IMR-90 (cell line): ENCODE measurements around the gene RNF146. TPM values are rescaled to one million over a fixed set of nuclear protein-coding genes. Genes with fewer than 3 reads are reported as not detected.

ENCODE experiments used
- ATAC-seq: fragments of 200-7000 bp; cut with Tn5 transposase; 2 replicates; pipeline ENCODE4 v1.9.1; 2020; ENCODE audit warnings: low read depth, mild to moderate bottlenecking, moderate library complexity
- BruUV-seq: library from RNA; stranded (reverse); fragments of 400-500 nt; replicated peaks from 2 replicates; lab custom pipeline; 2021; lab: Mats Ljungman, UMichigan
- CTCF ChIA-PET: fragments of 300-600 bp; formaldehyde crosslinking; extraction: SDS; loops from one replicate; lab custom pipeline; 2021; ENCODE audit warnings: antibody characterized with exemption; lab: Yijun Ruan, JAX
- POLR2A ChIA-PET: fragments of 300-600 bp; sonication (Branson Sonifier 250); formaldehyde crosslinking; loops from one replicate; lab custom pipeline; 2022; ENCODE audit warnings: antibody characterized with exemption; ENCODE audit not compliant: unreplicated experiment; lab: Charles Lee
- DNase-seq: peaks from one replicate; pipeline ENCODE4 v3.0.0; 2013
- H2AFZ ChIP-seq: replicated peaks from 2 replicates; pipeline ENCODE3; 2013; ENCODE audit warnings: low read length, mild to moderate bottlenecking; ENCODE audit not compliant: poor library complexity
- H2AK5ac ChIP-seq: 2 replicates; pipeline ENCODE4 v1.6.1; 2013; ENCODE audit warnings: low read depth, low read length, inconsistent platforms
- H2AK9ac ChIP-seq: replicated peaks from 2 replicates; pipeline ENCODE3; 2013; ENCODE audit warnings: mild to moderate bottlenecking, low read depth, low read length, moderate library complexity; ENCODE audit not compliant: poor library complexity
- H2BK120ac ChIP-seq: 2 replicates; pipeline ENCODE4 v1.6.1; 2013; ENCODE audit warnings: low read depth, low read length, inconsistent platforms
- H2BK15ac ChIP-seq: 3 replicates; pipeline ENCODE4 v1.6.1; 2013; ENCODE audit warnings: low read depth, low read length, inconsistent platforms
- H2BK20ac ChIP-seq: 2 replicates; pipeline ENCODE4 v1.6.1; 2013; ENCODE audit warnings: low read depth, mild to moderate bottlenecking, inconsistent platforms, low read length, moderate library complexity
- H2BK5ac ChIP-seq: 2 replicates; pipeline ENCODE4 v1.6.1; 2013; ENCODE audit warnings: mild to moderate bottlenecking, low read depth, low read length, inconsistent platforms; ENCODE audit not compliant: poor library complexity, severe bottlenecking
- H3K14ac ChIP-seq: replicated peaks from 2 replicates; pipeline ENCODE4 v1.6.1; 2013; ENCODE audit warnings: low read depth, low read length, inconsistent platforms
- H3K18ac ChIP-seq: 2 replicates; pipeline ENCODE4 v1.6.1; 2013; ENCODE audit warnings: low read depth, low read length, control low read depth
- H3K23ac ChIP-seq: 2 replicates; pipeline ENCODE4 v1.6.1; 2013; ENCODE audit warnings: low read depth, low read length, inconsistent platforms
- H3K27ac ChIP-seq: 2 replicates; pipeline ENCODE4 v1.5.1; 2013; ENCODE audit warnings: mild to moderate bottlenecking, control low read depth, low read length; ENCODE audit not compliant: insufficient read depth
- H3K27me3 ChIP-seq: 2 replicates; pipeline ENCODE4 v1.6.1; 2013; ENCODE audit warnings: low read length; ENCODE audit not compliant: control insufficient read depth, insufficient read depth
- H3K36me3 ChIP-seq: 2 replicates; pipeline ENCODE4 v1.6.1; 2013; ENCODE audit warnings: low read length, mixed read lengths; ENCODE audit not compliant: control insufficient read depth, insufficient read depth
- H3K4ac ChIP-seq: 2 replicates; pipeline ENCODE4 v1.6.1; 2013; ENCODE audit warnings: low read depth, low read length, inconsistent platforms
- H3K4me1 ChIP-seq: 2 replicates; pipeline ENCODE4 v1.6.1; 2013; ENCODE audit warnings: low read length, mixed read lengths; ENCODE audit not compliant: control insufficient read depth, insufficient read depth
- H3K4me2 ChIP-seq: 2 replicates; pipeline ENCODE4 v1.6.1; 2013; ENCODE audit warnings: low read depth, mild to moderate bottlenecking, control low read depth, low read length, moderate library complexity
- H3K4me3 ChIP-seq: 2 replicates; pipeline ENCODE4 v1.5.1; 2013; ENCODE audit warnings: low read depth, mild to moderate bottlenecking, control low read depth, low read length, moderate library complexity; ENCODE audit not compliant: insufficient read depth
- H3K56ac ChIP-seq: 2 replicates; pipeline ENCODE4 v1.6.1; 2013; ENCODE audit warnings: low read length, inconsistent platforms; ENCODE audit not compliant: insufficient read depth; ENCODE audit errors: extremely low read depth
- H3K79me1 ChIP-seq, 2 experiments: 2 replicates each; pipeline ENCODE4 v1.6.1; 2013; ENCODE audit warnings: low read length in 2 of 2, inconsistent platforms in 1 of 2, low read depth in 1 of 2
- H3K9ac ChIP-seq: 2 replicates; pipeline ENCODE4 v1.6.1; 2013; ENCODE audit warnings: low read depth, low read length, control low read depth
- H3K9me1 ChIP-seq: 2 replicates; pipeline ENCODE4 v1.6.1; 2013; ENCODE audit warnings: low read length, inconsistent platforms; ENCODE audit not compliant: insufficient read depth
- H3K9me3 ChIP-seq: 2 replicates; pipeline ENCODE4 v1.6.1; 2013; ENCODE audit warnings: low read length; ENCODE audit not compliant: control insufficient read depth, insufficient read depth
- H4K20me1 ChIP-seq: 2 replicates; pipeline ENCODE4 v1.6.1; 2013; ENCODE audit warnings: low read length, inconsistent platforms; ENCODE audit not compliant: insufficient read depth
- H4K5ac ChIP-seq: 2 replicates; pipeline ENCODE4 v1.6.1; 2013; ENCODE audit warnings: mild to moderate bottlenecking, low read depth, low read length, control low read depth
- H4K8ac ChIP-seq, 2 experiments: 2 replicates each; pipeline ENCODE4 v1.6.1; 2013; ENCODE audit warnings: low read depth in 2 of 2, low read length in 2 of 2, control low read depth in 1 of 2, inconsistent platforms in 1 of 2
- H4K91ac ChIP-seq: 2 replicates; pipeline ENCODE4 v1.6.1; 2013; ENCODE audit warnings: low read depth, low read length, inconsistent platforms; ENCODE audit not compliant: insufficient read depth
- CHD1 ChIP-seq: IDR thresholded peaks from 2 replicates; pipeline ENCODE4 v1.6.1; 2012; ENCODE audit warnings: low read depth, low read length, improper control_type of control experiment
- FOS ChIP-seq: fragments of 150-350 bp; IDR thresholded peaks from 2 replicates; pipeline ENCODE4 v1.6.1; 2016; ENCODE audit warnings: low read depth, low read length
- MAFK ChIP-seq: IDR thresholded peaks from 2 replicates; pipeline ENCODE4 v1.6.1; 2012; ENCODE audit warnings: low read depth, low read length, improper control_type of control experiment
- MXI1 ChIP-seq: IDR thresholded peaks from 2 replicates; pipeline ENCODE4 v1.6.1; 2012; ENCODE audit warnings: low read depth, mild to moderate bottlenecking, low read length, moderate library complexity, borderline replicate concordance
- NFE2L2 ChIP-seq: fragments of 150-350 bp; IDR thresholded peaks from 2 replicates; pipeline ENCODE4 v1.6.1; 2016; ENCODE audit warnings: low read depth, mild to moderate bottlenecking, low read length
- RCOR1 ChIP-seq: IDR thresholded peaks from 2 replicates; pipeline ENCODE4 v1.6.1; 2012; ENCODE audit warnings: mild to moderate bottlenecking, low read length, improper control_type of control experiment; ENCODE audit not compliant: insufficient replicate concordance
- RFX5 ChIP-seq: IDR thresholded peaks from 2 replicates; pipeline ENCODE4 v1.8.0; 2012; ENCODE audit warnings: low read depth, mild to moderate bottlenecking, low read length, moderate library complexity
- WGBS, 2 experiments: methylation state at CpG; one replicate each; pipeline versions ENCODE4 v1.1.5 to v1.1.7; 2013; ENCODE audit warnings: missing lambda C conversion rate in 2 of 2; ENCODE audit not compliant: insufficient read length in 1 of 2; ENCODE audit errors: extremely low coverage in 2 of 2; 5-methylcytosine and 5-hydroxymethylcytosine counted together
- dilution Hi-C: fragments of 300-500 bp; cut with HindIII; formaldehyde crosslinking; loops from one replicate; pipeline ENCODE4 v1.14.3; 2018; ENCODE audit warnings: low sequenced_read_pairs; ENCODE audit not compliant: unreplicated experiment
- in situ Hi-C: fragments of 300-500 bp; cut with MboI; formaldehyde crosslinking; loops from 3 replicates; pipeline ENCODE4 v1.14.3; 2019; ENCODE audit warnings: low sequenced_read_pairs, inconsistent platforms, mixed read lengths
- intact Hi-C: fragments of 100-400 bp; cut with micrococcal nuclease; formaldehyde crosslinking; loops from 2 replicates; pipeline ENCODE4 v1.10.0; 2022
- polyA plus RNA-seq, 3 experiments: library from polyadenylated mRNA; depleted of rRNA; stranded (reverse); fragments of >200 nt; gene quantifications; 2 replicates each; pipeline ENCODE4 v1.2.3, GENCODE V29; 2012; ENCODE audit warnings: low replicate concordance in 1 of 3
- total RNA-seq: library from RNA; depleted of rRNA; stranded (reverse); fragments of >200 nt; gene quantifications from 2 replicates; pipeline ENCODE4 v1.2.3, GENCODE V29; 2012

The RNF146 gene
- total and polyA plus RNA-seq, 2 of the 4 experiments (the other 2 are of a cell fraction): 24.0 to 32.2 TPM

- H3K79me1 ChIP-seq: peaks cover 16 to 45% of the 10 kb centered on the region in 2 experiments
- ChIA-PET POLR2A (no interaction called here), CTCF (interaction anchor here (0.6 to 0.8 kb wide), 2 partner anchors 9 to 935 kb away, joined by 3 read pairs; no protein-coding TSS in a partner anchor)
- intact Hi-C loops (no loop called here), in situ Hi-C loops (no loop called here), dilution Hi-C loops (no loop called here)
- no peak for DNase-seq
- H2BK5ac ChIP-seq: no peak overlapping the region
- H3K27ac ChIP-seq: no peak overlapping the region
- H2BK15ac ChIP-seq: no peak overlapping the region
- H2AFZ ChIP-seq: no peak overlapping the region
- H3K18ac ChIP-seq: no peak overlapping the region
- H4K20me1 ChIP-seq: peaks cover 21% of the 10 kb centered on the region
- 88% methylated on average over 1 of the region's 4 CpGs; no CpG with 5 or more reads in 1 of the 2 experiments for WGBS, 2 experiments
- no peak overlapping the region for H4K5ac ChIP-seq
- H4K8ac ChIP-seq: no peak overlapping the region
- H3K27me3 ChIP-seq: no peaks in the 10 kb centered on the region
- H3K23ac ChIP-seq: no peak overlapping the region
- no peak overlapping the region for H3K56ac ChIP-seq
- no peaks in the 10 kb centered on the region for H3K9me3 ChIP-seq
- no peak overlapping the region for H3K4ac ChIP-seq
- H3K9me1 ChIP-seq: 0 out of 2 replicates have a peak, but pooled peaks cover 9% of the 10 kb centered on the region
- H3K9ac ChIP-seq: no peak overlapping the region
- H2BK120ac ChIP-seq: no peak overlapping the region
- no peak overlapping the region for H2AK9ac ChIP-seq
- H3K4me2 ChIP-seq: no peak overlapping the region
- no peak for ATAC-seq
- no peak for TF ChIP-seq RFX5
- no peak for TF ChIP-seq NFE2L2
- TF ChIP-seq CHD1: no peak
- TF ChIP-seq MAFK: no peak
- no peak for TF ChIP-seq RCOR1
- no peak for TF ChIP-seq MXI1
- no peak for TF ChIP-seq FOS
- H2AK5ac ChIP-seq: no peak overlapping the region
- no peak overlapping the region for H2BK20ac ChIP-seq
- no peaks in the 10 kb centered on the region; the same call in 1 of the 2 replicates for H3K4me1 ChIP-seq
- H4K91ac ChIP-seq: no peak overlapping the region
- H3K14ac ChIP-seq: no peak overlapping the region
- H3K4me3 ChIP-seq: no peak overlapping the region
- BruUV-seq: no TSS peak
- peaks cover 16% of the 10 kb centered on the region for H3K36me3 ChIP-seq
These were observed 24.0 kb downstream of the RNF146 start for GRCh38 chr6:127290391-127291265.
